HS-27A (cell line): ENCODE measurements around the gene RANBP1.
A peak's percentile ranks its signal among the peaks of the same experiment; 100 is the strongest.

ENCODE experiments used
- DNase-seq: peaks from one replicate; pipeline ENCODE4 v3.0.0-alpha.2; 2012; ENCODE audit warnings: low read depth, missing footprints

RANBP1 gene

GRCh38 chr22:20137671-20138416, 21.9 kb downstream of the RANBP1 start:
- DNase-seq, result no peak

DNA sequence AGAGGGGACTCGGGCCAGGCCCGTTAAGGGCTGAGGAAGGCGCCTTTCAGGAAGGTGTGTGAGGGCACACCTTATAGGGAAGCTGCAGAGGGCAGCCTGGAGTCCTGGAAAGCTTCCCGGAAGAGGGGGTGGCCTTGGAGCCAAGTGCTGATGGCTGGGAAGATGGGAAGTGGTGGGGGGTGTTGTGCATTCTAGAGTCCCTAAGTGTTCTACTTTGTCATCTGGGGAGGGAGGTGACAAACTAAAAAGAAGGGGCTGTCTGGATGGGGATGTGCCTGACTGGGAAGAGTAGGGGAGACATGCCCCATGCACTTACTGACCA, 22.5 kb downstream of the RANBP1 start:
- DNase-seq, result no peak

DNA sequence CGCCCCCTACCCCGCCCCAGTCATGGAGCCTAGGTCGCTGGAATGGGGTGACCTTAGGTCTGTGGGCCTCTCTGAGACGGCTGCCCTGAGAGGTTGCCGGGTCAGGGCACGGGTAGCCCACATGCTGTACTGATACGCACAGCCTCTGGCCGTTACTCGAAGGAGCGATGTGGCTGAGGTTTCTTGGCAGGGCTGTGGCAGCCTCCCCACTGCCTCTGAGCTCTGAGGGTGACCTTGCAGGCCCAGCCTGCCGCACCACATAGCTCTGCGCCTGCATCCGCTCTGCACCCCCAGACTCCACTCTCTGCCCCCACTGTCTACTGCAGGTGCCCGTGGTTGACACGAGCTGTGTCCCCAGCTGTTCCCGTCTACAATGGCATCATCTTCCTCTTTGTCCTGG, 23.0 kb downstream of the RANBP1 start:
- no peak for DNase-seq

DNA sequence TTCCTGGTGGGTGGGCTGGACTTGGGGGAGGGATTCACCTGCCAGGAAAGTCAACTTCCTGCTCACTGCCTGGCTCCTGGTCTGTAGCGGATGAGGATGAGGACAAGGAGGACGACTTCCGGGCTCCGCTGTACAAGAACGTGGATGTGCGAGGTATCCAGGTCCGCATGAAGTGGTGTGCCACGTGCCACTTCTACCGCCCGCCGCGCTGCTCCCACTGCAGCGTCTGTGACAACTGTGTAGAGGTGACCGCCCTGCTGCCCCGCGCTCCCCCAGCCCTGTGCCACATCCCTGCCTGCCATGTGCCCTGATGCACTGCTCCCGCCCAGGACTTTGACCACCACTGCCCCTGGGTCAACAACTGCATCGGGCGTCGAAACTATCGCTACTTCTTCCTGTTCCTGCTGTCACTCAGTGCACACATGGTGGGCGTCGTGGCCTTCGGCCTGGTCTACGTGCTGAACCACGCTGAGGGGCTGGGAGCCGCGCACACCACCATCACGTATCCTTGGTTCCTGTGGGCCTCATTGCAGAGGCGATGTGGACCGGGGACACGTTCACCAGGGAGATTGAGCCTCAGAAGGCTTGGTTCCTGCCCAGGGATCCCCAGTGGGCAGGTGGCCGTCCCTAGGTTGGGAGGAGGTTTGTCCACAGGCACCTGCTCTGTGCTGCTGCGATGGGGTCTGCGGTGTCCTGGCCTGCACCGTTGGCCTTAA, 23.6 kb downstream of the RANBP1 start:
- DNase-seq, result no peak

- no peak for DNase-seq
Observed at GRCh38 chr22:20140107-20140445, 24.2 kb downstream of the RANBP1 start.

- no peak for DNase-seq
Observed at GRCh38 chr22:20140521-20140964, 24.6 kb downstream of the RANBP1 start.

DNA sequence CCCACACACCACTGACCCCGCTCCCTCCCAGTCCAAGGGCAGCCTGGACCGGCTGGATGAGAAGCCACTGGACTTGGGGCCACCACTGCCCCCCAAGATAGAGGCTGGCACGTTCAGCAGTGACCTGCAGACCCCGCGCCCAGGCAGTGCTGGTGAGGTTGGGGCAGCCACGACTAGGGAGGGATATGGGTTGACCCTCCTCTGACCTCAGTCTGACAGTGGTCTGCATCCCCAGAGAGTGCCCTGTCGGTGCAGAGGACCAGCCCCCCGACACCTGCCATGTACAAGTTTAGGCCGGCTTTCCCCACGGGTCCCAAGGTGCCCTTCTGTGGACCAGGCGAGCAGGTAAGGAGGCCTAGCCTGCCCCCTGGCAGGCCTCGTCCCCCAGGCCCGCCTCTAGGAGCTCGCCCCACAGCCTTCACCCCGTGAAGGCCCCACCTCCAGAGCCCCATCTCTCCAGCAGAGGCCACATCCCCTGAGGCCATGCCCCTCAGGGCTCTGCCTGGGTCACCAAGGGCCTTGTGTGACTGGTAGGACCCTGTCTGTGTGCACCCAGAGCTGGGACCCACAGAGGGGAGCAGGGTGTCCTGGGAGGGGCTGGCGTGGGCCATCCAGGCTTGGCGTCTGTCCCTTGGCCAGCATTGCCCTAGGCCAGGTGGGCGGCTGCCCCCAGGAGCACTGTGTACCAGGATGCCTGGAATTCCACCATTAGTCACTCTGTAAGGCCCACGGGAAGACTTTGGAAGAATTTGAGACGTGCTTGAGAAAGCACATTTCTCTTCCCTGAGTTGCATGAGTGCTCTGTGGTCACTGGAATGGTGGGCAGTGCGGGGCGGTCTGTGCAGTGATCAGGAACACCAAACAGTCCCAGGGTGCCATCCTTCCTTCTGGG, 25.5 kb downstream of the RANBP1 start:
- DNase-seq, result peak; percentile 42

GRCh38 chr22:20142711-20143621, 27.1 kb downstream of the RANBP1 start:
- no peak for DNase-seq

GRCh38 chr22:20143883-20144665, 28.2 kb downstream of the RANBP1 start:
- DNase-seq, result no peak

GRCh38 chr22:20145206-20145831, 29.4 kb downstream of the RANBP1 start:
- no peak for DNase-seq

GRCh38 chr22:20145832-20146223, 29.9 kb downstream of the RANBP1 start:
- no peak for DNase-seq

DNA sequence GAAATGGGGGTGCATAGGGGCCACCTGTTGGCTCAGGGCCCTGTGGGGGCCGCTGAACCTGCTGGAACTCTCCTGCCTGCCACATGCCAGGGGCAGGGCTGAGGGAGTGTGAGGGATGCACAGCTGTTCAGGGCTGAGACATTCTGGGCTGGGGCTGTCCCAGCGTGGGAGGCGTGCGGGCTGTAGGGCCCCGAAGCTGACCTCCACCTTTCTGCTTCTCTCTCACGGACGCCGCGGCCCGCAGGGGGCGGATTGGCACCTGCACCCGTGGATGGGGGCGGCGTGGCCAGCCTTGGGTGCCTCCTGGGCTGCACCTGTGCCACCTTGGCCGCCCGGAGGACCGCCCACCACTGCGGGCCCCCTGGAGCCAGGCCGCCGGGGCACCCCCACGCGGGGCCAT, 30.9 kb downstream of the RANBP1 start:
- DNase-seq, result no peak

- DNase-seq, result no peak
Observed at GRCh38 chr22:20147237-20147988, 31.5 kb downstream of the RANBP1 start.

DNA sequence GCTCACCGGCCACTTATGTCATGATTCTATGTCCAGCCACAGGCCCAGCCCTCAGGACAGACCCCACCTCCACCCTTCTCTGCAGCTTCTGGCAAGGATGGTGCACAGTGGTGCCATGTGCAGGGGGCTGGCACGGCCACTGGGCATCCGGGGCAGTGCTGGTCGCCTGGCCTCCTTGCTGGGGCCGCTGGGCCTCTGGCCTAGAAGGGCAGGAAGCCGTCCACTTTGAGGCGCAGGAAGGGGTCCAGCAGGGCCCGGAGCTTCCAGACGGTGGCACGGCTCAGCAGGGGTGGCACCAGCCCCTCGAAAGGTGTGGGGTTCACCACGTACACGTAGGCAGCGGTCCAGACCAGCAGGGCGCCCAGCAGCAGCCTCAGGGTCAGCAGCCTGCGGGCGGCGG, 32.5 kb downstream of the RANBP1 start:
- DNase-seq, result no peak

DNA sequence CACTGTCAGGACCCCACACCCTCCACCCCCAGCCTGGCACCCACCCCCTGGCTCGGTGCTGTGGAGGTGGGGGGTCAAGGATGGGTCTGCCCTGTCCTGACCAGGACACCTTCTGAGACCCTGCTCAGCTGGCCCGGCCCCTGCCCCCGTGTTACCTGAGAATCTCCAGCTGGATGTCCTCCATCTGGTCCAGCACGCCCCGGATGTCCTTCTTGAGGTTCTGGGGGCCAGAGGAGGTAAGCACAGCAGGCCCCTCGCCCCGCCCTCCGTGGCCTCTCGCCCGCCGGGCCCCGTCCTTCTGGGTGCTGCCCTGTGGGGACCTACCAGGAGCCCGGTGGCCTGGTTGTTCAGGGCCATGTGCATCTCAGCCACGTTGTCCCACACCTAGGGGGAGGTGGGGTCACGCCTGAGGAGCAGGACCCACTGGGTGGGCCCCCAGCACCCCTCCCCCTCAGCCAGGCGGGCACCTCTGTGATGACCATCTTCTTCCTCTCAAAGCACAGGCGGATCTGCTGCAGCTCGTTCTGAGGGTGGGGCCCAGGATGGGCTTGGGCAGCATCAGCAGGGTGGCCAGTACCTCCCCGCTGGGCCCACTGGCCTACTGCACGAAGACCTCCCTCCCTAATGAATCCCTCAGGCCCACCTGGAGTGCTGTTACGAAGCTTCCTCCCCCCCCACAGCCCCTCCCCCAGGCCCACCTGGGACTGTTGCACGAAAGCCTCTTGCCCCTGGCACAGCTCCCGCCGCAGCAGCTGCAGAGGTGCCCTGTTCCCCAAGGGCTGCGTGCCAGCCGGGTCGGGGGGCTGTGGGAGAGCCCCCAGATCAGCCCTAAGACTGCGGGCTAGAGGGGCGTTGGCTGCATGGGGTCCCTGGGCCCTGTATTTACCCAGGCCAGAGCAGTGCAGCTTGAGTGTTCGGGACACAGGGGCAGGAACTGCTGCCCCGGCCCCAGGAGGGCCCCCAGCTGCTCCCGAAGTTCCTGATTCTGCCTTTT, 33.6 kb downstream of the RANBP1 start:
- DNase-seq, result no peak

DNA sequence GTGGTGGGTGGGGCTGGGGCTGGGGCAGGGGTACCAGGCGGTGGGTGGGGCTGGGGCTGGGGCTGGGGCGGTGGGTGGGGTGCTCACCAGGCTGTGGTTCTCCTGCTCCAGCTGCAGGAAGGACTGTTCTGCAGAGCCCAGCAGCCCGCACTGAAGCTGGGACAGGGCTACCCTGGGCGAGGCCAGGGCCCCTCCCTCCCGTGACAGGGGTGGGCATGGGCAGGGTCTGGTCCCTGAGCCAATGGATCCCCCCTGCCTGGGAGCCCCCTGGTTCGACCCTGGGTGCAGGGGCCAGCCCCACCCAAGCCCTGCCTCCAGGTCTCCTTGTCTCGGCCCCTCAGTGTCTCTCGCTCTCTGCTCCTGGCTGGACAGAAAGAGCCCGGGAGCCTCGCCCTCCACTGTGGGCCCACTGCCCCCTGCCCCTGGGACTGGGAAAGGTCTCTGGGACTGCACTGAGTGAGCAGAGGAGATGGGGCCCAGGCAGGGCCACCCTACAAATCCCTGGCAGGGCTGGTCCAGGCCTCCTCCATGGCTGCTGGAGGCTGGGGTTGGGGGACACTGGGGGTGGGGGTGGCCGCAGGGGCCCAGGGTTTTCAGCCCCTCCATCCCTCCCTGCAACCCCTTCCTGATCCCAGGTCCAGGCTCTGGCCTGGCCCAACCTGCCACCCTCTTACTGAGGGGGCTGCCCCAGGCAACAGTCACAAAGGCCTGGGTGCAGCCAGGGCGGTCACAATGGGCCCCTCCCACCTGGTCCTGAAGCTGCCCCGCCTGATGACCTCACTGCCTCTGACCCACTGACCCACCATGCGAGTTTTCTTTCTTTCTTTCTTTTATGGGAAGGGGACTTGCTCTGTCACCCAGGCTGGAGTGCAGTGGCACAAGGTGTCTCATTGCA, 34.7 kb downstream of the RANBP1 start, which contains the start of gene CCDC188:
Gene CCDC188 (minus strand): TSS at position 675 of the 895 bp plus-strand sequence. CDS start 69 bp downstream, at position 606.
- no peak for DNase-seq

GRCh38 chr22:20151276-20151588, 35.3 kb downstream of the RANBP1 start:
- DNase-seq, result no peak
